ENCODE data around the gene IMPA2.

Gene IMPA2

GRCh38 chr18:12032786-12033642, 51.7 kb downstream of the IMPA2 start:
- peak; percentile 54 for DNase-seq (ENCODE audit: low read depth)
- no peak for TF ChIP-seq CTCF (IDR thresholded peaks at IDR 0.05; ENCODE audit: low read length, missing control alignments)
- H3K4me3 ChIP-seq (replicated peaks; ENCODE audit: low read depth, low read length): no peak overlapping the region

- no peak overlapping the region for H3K4me3 ChIP-seq (replicated peaks; ENCODE audit: low read depth, low read length)
- TF ChIP-seq CTCF (IDR thresholded peaks at IDR 0.05; ENCODE audit: low read length, missing control alignments): no peak
- no peak for DNase-seq (ENCODE audit: low read depth)
Measured at GRCh38 chr18:12033643-12034025, 52.3 kb downstream of the IMPA2 start.

GRCh38 chr18:12034241-12035100, 53.2 kb downstream of the IMPA2 start:
- TF ChIP-seq CTCF (IDR thresholded peaks at IDR 0.05; ENCODE audit: low read length, missing control alignments): no peak
- no peak for DNase-seq (ENCODE audit: low read depth)
- no peak overlapping the region for H3K4me3 ChIP-seq (replicated peaks; ENCODE audit: low read depth, low read length)

GRCh38 chr18:12035481-12035880, 54.2 kb downstream of the IMPA2 start:
- no peak for TF ChIP-seq CTCF (IDR thresholded peaks at IDR 0.05; ENCODE audit: low read length, missing control alignments)
- no peak overlapping the region for H3K4me3 ChIP-seq (replicated peaks; ENCODE audit: low read depth, low read length)
- DNase-seq (ENCODE audit: low read depth): no peak

GRCh38 chr18:12036201-12036751, 55.0 kb downstream of the IMPA2 start:
- TF ChIP-seq CTCF (IDR thresholded peaks at IDR 0.05; ENCODE audit: low read length, missing control alignments): no peak
- no peak for DNase-seq (ENCODE audit: low read depth)
- H3K4me3 ChIP-seq (replicated peaks; ENCODE audit: low read depth, low read length): no peak overlapping the region

- H3K4me3 ChIP-seq (replicated peaks; ENCODE audit: low read depth, low read length): peak overlapping the region; percentile 57
- peak; percentile 28 for DNase-seq (ENCODE audit: low read depth)
- TF ChIP-seq CTCF (IDR thresholded peaks at IDR 0.05; ENCODE audit: low read length, missing control alignments): no peak
Measured at GRCh38 chr18:12038082-12038638, 56.9 kb downstream of the IMPA2 start.
